Gastrocnemius medialis (tissue), 4 donors: ENCODE results near the gene RHOJ. TPM values are rescaled to one million over a fixed set of nuclear protein-coding genes. Genes with fewer than 3 reads are reported as not detected.

ENCODE experiments used
- ATAC-seq, 2 donors: fragments of 150-250 bp; one replicate each; pipeline ENCODE4 v1.9.1; 2016
- DNase-seq, 2 donors: peaks; one replicate each; pipeline ENCODE4 v3.0.0-alpha.2; 2019
- H3K27ac ChIP-seq, 4 donors: fragments of 200-600 bp; sonication (generic); 1 replicate in 1 of 4; 2 replicates in 3 of 4; pipeline ENCODE4 v1.5.1; 2016 to 2018; ENCODE audit warnings: mild to moderate bottlenecking in 2 of 4, moderate library complexity in 1 of 4
- H3K27me3 ChIP-seq, 3 donors: fragments of 200-600 bp; sonication (generic) in 2 of 3; 1 replicate in 1 of 3; 2 replicates in 2 of 3; pipeline versions ENCODE4 v1.5.1 to v1.6.0; 2016 to 2019; ENCODE audit warnings: mild to moderate bottlenecking in 1 of 3, moderate library complexity in 1 of 3
- H3K36me3 ChIP-seq, 2 donors: fragments of 200-600 bp; sonication (generic) in 1 of 2; one replicate each; pipeline ENCODE4 v1.5.1; 2017 to 2018
- H3K4me1 ChIP-seq, 2 donors: fragments of 200-600 bp; sonication (generic) in 1 of 2; one replicate each; pipeline ENCODE4 v1.5.1; 2016 to 2017; ENCODE audit warnings: mild to moderate bottlenecking in 2 of 2
- H3K4me3 ChIP-seq, 4 donors: fragments of 200-600 bp; sonication (generic) in 3 of 4; 1 replicate in 1 of 4; 2 replicates in 3 of 4; pipeline ENCODE4 v1.5.1; 2016 to 2019; ENCODE audit warnings: mild to moderate bottlenecking in 2 of 4
- H3K9me3 ChIP-seq, 3 donors: fragments of 200-600 bp; sonication (generic) in 2 of 3; 1 replicate in 1 of 3; 2 replicates in 2 of 3; pipeline ENCODE4 v1.5.1; 2016 to 2019
- CTCF ChIP-seq, 5 experiments: fragments of 450-650 bp in 3 of 5; fragments of 200-600 bp in 2 of 5; sonication (generic) in 2 of 5; IDR thresholded peaks in 4 of 5; conservative IDR thresholded peaks in 1 of 5; 1 replicate in 4 of 5; 2 replicates in 1 of 5; pipeline ENCODE4 v1.5.1; 2016 to 2019; ENCODE audit warnings: antibody characterized with exemption in 5 of 5, mild to moderate bottlenecking in 3 of 5, moderate library complexity in 3 of 5
- POLR2A ChIP-seq, 2 donors: fragments of 450-650 bp; IDR thresholded peaks; one replicate each; pipeline ENCODE4 v1.6.1; 2017; ENCODE audit warnings: antibody characterized with exemption in 2 of 2, mild to moderate bottlenecking in 2 of 2, moderate library complexity in 2 of 2
- in situ Hi-C, 4 donors: fragments of 200-750 bp; cut with MboI; loops; one replicate each; pipeline versions ENCODE4 v1.15.0 to v1.8.0; 2017; ENCODE audit warnings: low sequenced_read_pairs in 4 of 4
- intact Hi-C: fragments of 100-400 bp; cut with DNase I; formaldehyde crosslinking; loops from one replicate; pipeline ENCODE4 v1.15.1; 2023; ENCODE audit warnings: low total_unique reads
- total RNA-seq, 4 donors: library from RNA; depleted of rRNA; stranded (reverse); fragments of >200 nt; gene quantifications; one replicate each; pipeline versions ENCODE4 v1.1.0 to v1.2.3, GENCODE V29; 2016

Gene RHOJ
- total RNA-seq, 4 donors from 2014 or later: 2.8 to 4.9 (median 3.8) TPM

GRCh38 chr14:63191211-63191610 is 13.0 kb upstream of the RHOJ start:
- no peak overlapping the region for H3K4me3 ChIP-seq
- ATAC-seq (no peak), DNase-seq (no peak)
- no peaks in the 10 kb centered on the region for H3K9me3 ChIP-seq
- intact Hi-C loops (no loop called here), in situ Hi-C loops (no loop called here)
- TF ChIP-seq CTCF (IDR thresholded peaks at IDR 0.05 in 4 of 5, conservative IDR thresholded peaks at IDR 0.05 in 1 of 5) (no peak), POLR2A (IDR thresholded peaks at IDR 0.05) (no peak)
- no peaks in the 10 kb centered on the region for H3K27me3 ChIP-seq
- H3K4me1 ChIP-seq: no peaks in the 10 kb centered on the region
- no peaks in the 10 kb centered on the region for H3K36me3 ChIP-seq
- no peak overlapping the region for H3K27ac ChIP-seq

GRCh38 chr14:63192085-63192484 is 12.2 kb upstream of the RHOJ start:
- intact Hi-C loops (no loop called here), in situ Hi-C loops (no loop called here)
- H3K27me3 ChIP-seq: no peaks in the 10 kb centered on the region
- TF ChIP-seq CTCF (IDR thresholded peaks at IDR 0.05 in 4 of 5, conservative IDR thresholded peaks at IDR 0.05 in 1 of 5) (no peak), POLR2A (IDR thresholded peaks at IDR 0.05) (no peak)
- ATAC-seq (peak in 1 of 2 donors; percentile 73), DNase-seq (no peak)
- peak overlapping the region in 2 of 4 donors; percentile 17 to 21 for H3K27ac ChIP-seq
- H3K4me3 ChIP-seq: no peak overlapping the region
- H3K4me1 ChIP-seq: no peaks in the 10 kb centered on the region
- H3K36me3 ChIP-seq: no peaks in the 10 kb centered on the region
- H3K9me3 ChIP-seq: no peaks in the 10 kb centered on the region

GRCh38 chr14:63193236-63193635 is 11.0 kb upstream of the RHOJ start:
- no peaks in the 10 kb centered on the region for H3K36me3 ChIP-seq
- intact Hi-C loops: no loop called here
- no peak overlapping the region for H3K27ac ChIP-seq
- H3K9me3 ChIP-seq: no peaks in the 10 kb centered on the region
- DNase-seq (no peak), ATAC-seq (no peak)
- in situ Hi-C loops: no loop called here
- H3K4me1 ChIP-seq: no peaks in the 10 kb centered on the region
- no peak overlapping the region for H3K4me3 ChIP-seq
- no peaks in the 10 kb centered on the region for H3K27me3 ChIP-seq
- TF ChIP-seq POLR2A (IDR thresholded peaks at IDR 0.05) (no peak), CTCF (IDR thresholded peaks at IDR 0.05 in 4 of 5, conservative IDR thresholded peaks at IDR 0.05 in 1 of 5) (no peak)

GRCh38 chr14:63200035-63200740 is 4.1 kb upstream of the RHOJ start:
- intact Hi-C loops (no loop called here), in situ Hi-C loops (no loop called here)
- Histone ChIP-seq H3K4me1 (peaks cover 6 to 12% of the 10 kb centered on the region in 2 donors), H3K9me3 (no peaks in the 10 kb centered on the region), H3K4me3 (no peak overlapping the region), H3K36me3 (no peaks in the 10 kb centered on the region), H3K27me3 (no peaks in the 10 kb centered on the region), H3K27ac (peak overlapping the region in 2 of 4 donors; percentile 29 to 41)
- TF ChIP-seq CTCF (IDR thresholded peaks at IDR 0.05 in 4 of 5, conservative IDR thresholded peaks at IDR 0.05 in 1 of 5) (no peak), POLR2A (IDR thresholded peaks at IDR 0.05) (no peak)
- peak; percentile 13 to 34 for DNase-seq
- ATAC-seq: no peak

GRCh38 chr14:63200767-63201166 is 3.5 kb upstream of the RHOJ start:
- H3K36me3 ChIP-seq: no peaks in the 10 kb centered on the region
- no peaks in the 10 kb centered on the region for H3K9me3 ChIP-seq
- in situ Hi-C loops (no loop called here), intact Hi-C loops (no loop called here)
- TF ChIP-seq CTCF (IDR thresholded peaks at IDR 0.05 in 4 of 5, conservative IDR thresholded peaks at IDR 0.05 in 1 of 5) (no peak), POLR2A (IDR thresholded peaks at IDR 0.05) (no peak)
- no peak overlapping the region for H3K4me3 ChIP-seq
- peaks cover 6 to 12% of the 10 kb centered on the region in 2 donors for H3K4me1 ChIP-seq
- no peaks in the 10 kb centered on the region for H3K27me3 ChIP-seq
- no peak for ATAC-seq
- DNase-seq: no peak
- no peak overlapping the region for H3K27ac ChIP-seq
